ENCODE data around the gene FOXP1. TPM values are rescaled to one million over a fixed set of nuclear protein-coding genes. Genes with fewer than 3 reads are reported as not detected.

The FOXP1 gene
- total and polyA plus RNA-seq, 2 of the 13 experiments (the other 11 are each of a cell fraction or from before 2014, with no cell fraction given): 40.4 to 59.0 TPM

GRCh38 chr3:71258116-71258515 is 325.4 kb downstream of the FOXP1 start (continued):
- TF ChIP-seq CREM (IDR thresholded peaks at IDR 0.05): no peak
- no peak for TF ChIP-seq CREM (CRISPR knock-in tag; IDR thresholded peaks at IDR 0.05)
- TF ChIP-seq AHDC1 (CRISPR knock-in tag; IDR thresholded peaks at IDR 0.05; ENCODE audit: borderline replicate concordance): no peak
- TF ChIP-seq IRF2 (CRISPR knock-in tag; IDR thresholded peaks at IDR 0.05): no peak
- TF ChIP-seq TRIM24 (CRISPR knock-in tag; IDR thresholded peaks at IDR 0.05): no peak
- TF ChIP-seq SOX13 (IDR thresholded peaks at IDR 0.05): no peak; the same call in 1 of the 2 replicates
- TF ChIP-seq SOX13 (CRISPR knock-in tag; conservative IDR thresholded peaks at IDR 0.05 in 1 of 2, IDR thresholded peaks at IDR 0.05 in 1 of 2): peak in 1 of 2 experiments; percentile 78; a peak in 2 of 4 replicates
- no peak for TF ChIP-seq SOX6 (IDR thresholded peaks at IDR 0.05)
- peak; percentile 26 for TF ChIP-seq SOX6 (CRISPR knock-in tag; IDR thresholded peaks at IDR 0.05)
- TF ChIP-seq JUNB (CRISPR knock-in tag; IDR thresholded peaks at IDR 0.05; ENCODE audit: borderline replicate concordance): peak; percentile 22; the same call in 1 of the 2 replicates
- TF ChIP-seq ZNF552 (CRISPR knock-in tag; IDR thresholded peaks at IDR 0.05; ENCODE audit: borderline replicate concordance): no peak
- TF ChIP-seq ZNF558 (CRISPR knock-in tag; IDR thresholded peaks at IDR 0.05; ENCODE audit: borderline replicate concordance): no peak
- TF ChIP-seq FOXP1 (IDR thresholded peaks at IDR 0.05): no peak
- no peak for TF ChIP-seq FOXP1 (CRISPR knock-in tag; IDR thresholded peaks at IDR 0.05)
- no peak for TF ChIP-seq ZUFSP (CRISPR knock-in tag; IDR thresholded peaks at IDR 0.05; ENCODE audit: borderline replicate concordance)
- no peak for TF ChIP-seq FOXK2 (IDR thresholded peaks at IDR 0.05)
